Lower lobe of right lung (tissue), 2 donors: ENCODE measurements around the gene PCDHGB2. TPM values are rescaled to one million over a fixed set of nuclear protein-coding genes. Genes with fewer than 3 reads are reported as not detected.
"Not testable (repeated sequence)": the region's sequence is repeated elsewhere in the genome, so short reads cannot be mapped to it uniquely, and the experiment has no call there.

Source experiments
- ATAC-seq, 2 donors: fragments of 200-7000 bp; cut with Tn5 transposase; one replicate each; pipeline ENCODE4 v1.9.1; 2020 to 2022; ENCODE audit warnings: mild to moderate bottlenecking in 2 of 2, moderate library complexity in 2 of 2
- DNase-seq: peaks from one replicate; pipeline ENCODE4 v3.0.0-alpha.2; 2020
- H3K27ac ChIP-seq: fragments of 200-600 bp; one replicate; pipeline ENCODE4 v1.8.0; 2022
- H3K27me3 ChIP-seq: fragments of 200-600 bp; one replicate; pipeline ENCODE4 v1.8.0; 2022; ENCODE audit warnings: low read depth
- H3K36me3 ChIP-seq: fragments of 200-600 bp; one replicate; pipeline ENCODE4 v1.8.0; 2022; ENCODE audit warnings: mild to moderate bottlenecking
- H3K4me1 ChIP-seq: fragments of 200-600 bp; one replicate; pipeline ENCODE4 v1.8.0; 2022
- H3K4me3 ChIP-seq: fragments of 200-600 bp; one replicate; pipeline ENCODE4 v1.8.0; 2022; ENCODE audit warnings: mild to moderate bottlenecking
- H3K9me3 ChIP-seq: fragments of 200-600 bp; one replicate; pipeline ENCODE4 v1.8.0; 2022
- CTCF ChIP-seq: fragments of 200-600 bp; IDR thresholded peaks from one replicate; pipeline ENCODE4 v1.8.0; 2022; ENCODE audit warnings: antibody characterized with exemption, mild to moderate bottlenecking
- intact Hi-C: fragments of 100-400 bp; cut with DNase I; formaldehyde crosslinking; loops from one replicate; pipeline ENCODE4 v1.11.0; 2022
- total RNA-seq: library from RNA; stranded (reverse); fragmentation: NEBNext Ultra II Directional; extraction: Animal tissue kit (Norgen Biotek cat#: 25700); gene quantifications from one replicate; pipeline ENCODE4 v1.2.1, GENCODE V29; 2021
- donor health status: DM: no; HTN: yes; CAD: no; lungs with severe emphysema.

The PCDHGB2 gene
- total RNA-seq, 1 donor from 2014 or later, result 3.7 TPM

- peak; percentile 83 for TF ChIP-seq CTCF
- no peaks in the 10 kb centered on the region for H3K27me3 ChIP-seq
- no peaks in the 10 kb centered on the region for H3K4me1 ChIP-seq
- intact Hi-C loops, result no loop called here
- H3K4me3 ChIP-seq, result peak within 1 kb of the TSS; percentile 82
- H3K9me3 ChIP-seq, result peaks cover 69% of the 10 kb centered on the region
- peak; percentile 99 to 100 for ATAC-seq
- H3K27ac ChIP-seq, result peak within 1 kb of the TSS; percentile 98
- DNase-seq, result peak; percentile 94
- H3K36me3 ChIP-seq, result no peaks in the 10 kb centered on the region
These were observed 39.3 kb upstream of the PCDHGB2 start, which contains the start of gene TAF7 for GRCh38 chr5:141320225-141321169. TSS of gene TAF7 (minus strand) at chr5:141320784. CDS start at chr5:141320044, 740 bp downstream.

- intact Hi-C loops, result no loop called here
- Histone ChIP-seq H3K4me1 (no peaks in the 10 kb centered on the region), H3K36me3 (no peaks in the 10 kb centered on the region), H3K4me3 (no peak overlapping the region), H3K9me3 (peaks cover 52% of the 10 kb centered on the region), H3K27me3 (peaks cover 5% of the 10 kb centered on the region), H3K27ac (no peak overlapping the region)
- no peak for TF ChIP-seq CTCF
- DNase-seq (no peak), ATAC-seq (no peak)
These were observed 37.5 kb upstream of the PCDHGB2 start for GRCh38 chr5:141322261-141322660.

GRCh38 chr5:141326088-141326854 is 33.5 kb upstream of the PCDHGB2 start:
- DNase-seq, result peak; percentile 62
- H3K9me3 ChIP-seq, result peaks cover 38% of the 10 kb centered on the region
- H3K4me1 ChIP-seq, result no peaks in the 10 kb centered on the region
- peak overlapping the region; percentile 41 for H3K4me3 ChIP-seq
- ATAC-seq, result peak; percentile 70 to 91
- H3K27ac ChIP-seq, result peak overlapping the region; percentile 46
- peak; percentile 44 for TF ChIP-seq CTCF
- intact Hi-C loops, result no loop called here
- peaks cover 8% of the 10 kb centered on the region for H3K27me3 ChIP-seq
- no peaks in the 10 kb centered on the region for H3K36me3 ChIP-seq

- DNase-seq (no peak), ATAC-seq (no peak)
- Histone ChIP-seq H3K4me3 (no peak overlapping the region), H3K27ac (no peak overlapping the region), H3K4me1 (no peaks in the 10 kb centered on the region), H3K9me3 (peaks cover 21% of the 10 kb centered on the region), H3K36me3 (no peaks in the 10 kb centered on the region), H3K27me3 (peaks cover 15% of the 10 kb centered on the region)
- no peak for TF ChIP-seq CTCF
- intact Hi-C loops, result no loop called here
These were observed 31.6 kb upstream of the PCDHGB2 start for GRCh38 chr5:141328231-141328630.

GRCh38 chr5:141330299-141331080 is 29.3 kb upstream of the PCDHGB2 start, which contains the start of gene PCDHGA1:
TSS of gene PCDHGA1 (plus strand) at chr5:141330514.
- Histone ChIP-seq H3K9me3 (peaks cover 18% of the 10 kb centered on the region), H3K4me1 (no peaks in the 10 kb centered on the region), H3K27me3 (peaks cover 22% of the 10 kb centered on the region), H3K27ac (no peak within 1 kb of the TSS), H3K4me3 (no peak within 1 kb of the TSS), H3K36me3 (no peaks in the 10 kb centered on the region)
- ATAC-seq, result no peak
- DNase-seq, result no peak
- peak; percentile 21 for TF ChIP-seq CTCF
- intact Hi-C loops, result no loop called here

- peaks cover 28% of the 10 kb centered on the region for H3K9me3 ChIP-seq
- intact Hi-C loops, H3K4me1 ChIP-seq, H3K27ac ChIP-seq, H3K4me3 ChIP-seq, ATAC-seq, H3K36me3 ChIP-seq, DNase-seq: not testable (repeated sequence)
- H3K27me3 ChIP-seq, result peaks cover 19% of the 10 kb centered on the region
These were observed 27.2 kb upstream of the PCDHGB2 start for GRCh38 chr5:141332571-141332970.
